GM12865 (cell line): ENCODE measurements around the gene NRDE2.

ENCODE experiments used
- DNase-seq: peaks from one replicate; pipeline ENCODE4 v3.0.0; 2010; ENCODE audit warnings: low read depth
- H3K4me3 ChIP-seq: 2 replicates; pipeline ENCODE4 v1.5.1; 2011; ENCODE audit warnings: mild to moderate bottlenecking, low read depth, low read length, control low read depth
- TF ChIP-seq, protein P1 (sequence below): IDR thresholded peaks from 2 replicates; pipeline ENCODE4 v1.5.1; 2011; ENCODE audit warnings: low read length, control low read depth, low read depth, inconsistent platforms; ENCODE audit not compliant: insufficient read depth; ENCODE audit errors: missing control alignments

NRDE2 gene

DNA sequence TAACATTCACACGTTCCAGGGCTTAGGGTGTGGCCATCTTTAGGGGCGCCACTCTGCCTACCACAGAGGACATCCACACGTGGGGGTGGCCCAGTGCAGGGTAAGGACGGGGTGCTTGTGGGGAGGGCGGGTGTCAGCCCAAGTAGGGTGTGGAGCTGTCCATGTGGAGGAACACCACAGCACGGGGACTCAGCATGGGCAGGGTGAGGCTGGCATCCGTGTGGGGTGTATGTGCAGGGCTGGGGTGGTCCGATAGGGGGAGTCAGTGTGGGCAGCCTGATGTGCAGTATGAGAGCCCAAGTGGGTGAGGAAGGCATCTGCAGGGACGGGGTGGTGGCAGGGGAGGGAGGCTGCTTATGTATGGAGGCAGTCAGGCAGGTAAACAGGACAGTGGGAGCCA is 57.7 kb downstream of the NRDE2 start:
- DNase-seq: no peak
- TF ChIP-seq, protein P1, sequence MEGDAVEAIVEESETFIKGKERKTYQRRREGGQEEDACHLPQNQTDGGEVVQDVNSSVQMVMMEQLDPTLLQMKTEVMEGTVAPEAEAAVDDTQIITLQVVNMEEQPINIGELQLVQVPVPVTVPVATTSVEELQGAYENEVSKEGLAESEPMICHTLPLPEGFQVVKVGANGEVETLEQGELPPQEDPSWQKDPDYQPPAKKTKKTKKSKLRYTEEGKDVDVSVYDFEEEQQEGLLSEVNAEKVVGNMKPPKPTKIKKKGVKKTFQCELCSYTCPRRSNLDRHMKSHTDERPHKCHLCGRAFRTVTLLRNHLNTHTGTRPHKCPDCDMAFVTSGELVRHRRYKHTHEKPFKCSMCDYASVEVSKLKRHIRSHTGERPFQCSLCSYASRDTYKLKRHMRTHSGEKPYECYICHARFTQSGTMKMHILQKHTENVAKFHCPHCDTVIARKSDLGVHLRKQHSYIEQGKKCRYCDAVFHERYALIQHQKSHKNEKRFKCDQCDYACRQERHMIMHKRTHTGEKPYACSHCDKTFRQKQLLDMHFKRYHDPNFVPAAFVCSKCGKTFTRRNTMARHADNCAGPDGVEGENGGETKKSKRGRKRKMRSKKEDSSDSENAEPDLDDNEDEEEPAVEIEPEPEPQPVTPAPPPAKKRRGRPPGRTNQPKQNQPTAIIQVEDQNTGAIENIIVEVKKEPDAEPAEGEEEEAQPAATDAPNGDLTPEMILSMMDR: no peak
- no peak overlapping the region for H3K4me3 ChIP-seq

DNA sequence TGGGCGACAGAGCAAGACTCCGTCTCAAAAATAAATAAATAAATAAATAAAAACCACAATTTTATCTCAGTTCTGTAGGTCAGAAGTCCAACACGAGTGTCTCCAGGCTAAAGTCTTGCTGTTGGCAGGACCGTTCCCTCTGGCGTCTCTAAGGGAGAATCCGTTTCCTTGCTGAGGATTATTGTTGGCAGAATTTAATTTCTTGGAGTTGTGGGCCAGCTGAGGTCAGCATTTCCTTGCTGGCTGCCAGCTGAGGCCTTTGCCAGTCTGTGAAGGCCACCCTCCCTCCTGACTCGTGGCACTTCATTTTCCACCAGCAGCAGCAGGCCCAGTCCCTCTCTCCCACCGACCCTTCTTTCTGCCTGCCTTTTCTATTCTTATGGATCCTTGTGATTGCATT is 58.2 kb downstream of the NRDE2 start:
- H3K4me3 ChIP-seq: no peak overlapping the region
- TF ChIP-seq, protein P1: no peak
- no peak for DNase-seq

DNA sequence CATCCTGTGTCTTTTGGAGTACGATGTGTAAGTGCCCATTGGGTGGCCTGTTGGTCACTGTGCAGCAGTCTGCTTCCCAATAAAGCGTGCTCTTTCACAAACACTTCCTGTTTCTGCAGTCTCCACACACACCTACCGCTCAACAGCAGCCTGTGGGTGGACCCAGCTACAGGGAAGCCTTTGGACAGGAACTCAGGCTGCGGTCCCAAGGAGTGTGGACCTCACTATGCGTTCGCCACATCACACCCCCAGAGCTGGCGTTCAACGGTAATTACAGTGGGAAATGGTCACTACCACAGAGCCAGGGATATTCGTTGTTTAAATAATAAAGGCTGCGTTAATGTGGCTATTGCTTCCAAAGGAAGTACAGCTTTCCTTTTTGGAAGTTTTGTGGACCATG is 59.2 kb downstream of the NRDE2 start:
- TF ChIP-seq, protein P1: no peak
- DNase-seq: no peak
- no peak overlapping the region for H3K4me3 ChIP-seq

DNA sequence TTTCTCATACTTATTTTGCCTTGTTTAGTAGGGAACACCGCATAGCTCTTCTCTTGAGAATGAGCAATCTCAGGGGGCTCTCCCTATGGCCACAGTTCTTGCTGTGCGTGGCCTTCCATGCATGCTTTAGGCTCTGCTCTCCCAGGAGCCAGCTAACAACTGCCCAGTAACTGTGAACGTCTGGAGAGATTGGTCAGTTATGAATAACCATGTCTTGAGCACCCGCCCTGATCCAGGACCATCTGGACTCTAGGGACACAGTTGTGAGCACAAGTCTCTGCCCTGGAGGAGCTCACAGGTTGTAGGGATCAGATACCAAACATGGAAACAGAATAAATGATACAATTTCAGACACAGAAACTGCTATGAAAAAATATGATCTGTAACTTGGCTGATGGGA is 63.3 kb downstream of the NRDE2 start:
- no peak overlapping the region for H3K4me3 ChIP-seq
- DNase-seq: no peak
- TF ChIP-seq, protein P1: no peak

DNA sequence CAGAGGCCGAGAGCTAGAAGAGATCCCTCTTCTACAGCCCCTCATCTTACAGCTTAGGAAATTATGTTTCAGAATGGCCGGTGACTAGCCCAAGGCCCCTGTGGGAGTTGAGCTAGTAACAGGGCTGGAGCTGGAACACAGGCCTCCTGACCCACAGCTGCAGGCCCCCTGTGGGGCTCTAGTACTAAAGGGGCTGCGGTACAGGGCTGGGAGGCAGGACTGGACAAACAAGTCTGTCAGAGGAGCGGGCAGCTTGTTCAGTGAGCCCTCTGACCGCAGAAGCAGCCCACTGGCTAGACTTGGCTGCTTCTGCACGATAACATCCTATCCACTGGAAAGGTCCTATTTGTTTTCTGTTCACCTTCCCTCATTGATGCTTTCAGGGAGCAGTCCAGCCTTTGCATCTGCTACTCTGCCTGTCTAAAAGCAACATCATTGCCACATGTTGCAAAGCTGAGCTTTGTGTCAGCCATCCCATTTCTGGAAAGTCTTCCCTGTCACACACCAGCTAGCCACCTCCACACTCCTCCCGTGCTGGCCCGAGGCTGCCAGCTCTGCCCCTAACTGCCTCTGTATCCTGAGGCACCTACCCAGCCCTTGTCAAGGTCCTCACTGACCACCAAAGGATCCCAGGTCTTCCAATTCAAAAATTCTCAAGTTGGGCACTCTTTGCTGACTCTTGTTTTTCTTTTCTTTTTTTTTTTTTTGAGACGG is 65.1 kb downstream of the NRDE2 start:
- DNase-seq: no peak
- TF ChIP-seq, protein P1: no peak
- no peak overlapping the region for H3K4me3 ChIP-seq

DNA sequence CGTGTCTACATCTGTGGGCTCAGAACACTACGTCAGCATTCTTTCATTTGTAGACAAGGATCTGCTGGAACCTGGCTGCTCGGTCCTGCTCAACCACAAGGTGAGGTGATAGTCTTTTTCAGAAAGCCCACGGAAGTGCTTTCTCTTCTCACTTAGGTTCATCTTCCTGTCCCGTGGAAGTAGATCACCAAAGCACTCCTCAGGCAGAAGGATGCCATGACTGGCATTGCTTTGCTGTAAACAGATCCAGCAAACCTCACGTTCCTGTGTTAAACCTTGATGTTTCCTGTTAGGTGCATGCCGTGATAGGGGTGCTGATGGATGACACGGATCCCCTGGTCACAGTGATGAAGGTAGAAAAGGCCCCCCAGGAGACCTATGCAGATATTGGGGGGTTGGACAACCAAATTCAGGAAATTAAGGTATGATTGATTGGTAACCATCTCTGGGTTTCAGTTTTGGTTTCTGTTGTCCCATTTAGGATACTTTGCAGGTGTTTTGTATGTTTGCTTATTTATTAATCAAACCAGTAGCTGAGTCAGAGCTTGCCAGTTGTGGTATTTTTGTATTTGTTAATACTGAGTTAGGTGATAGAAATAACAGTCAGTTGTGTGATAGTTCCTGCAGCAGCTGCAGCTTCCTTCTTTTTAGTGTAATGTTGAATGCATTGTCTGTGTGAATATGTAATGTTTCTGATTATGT is 67.8 kb downstream of the NRDE2 start:
- TF ChIP-seq, protein P1: no peak
- H3K4me3 ChIP-seq: no peak overlapping the region
- DNase-seq: no peak
